Coronary artery (tissue), 2 donors: Measurements from ENCODE around the gene SELENOH.
A peak's percentile ranks its signal among the peaks of the same experiment; 100 is the strongest.

Source experiments
- DNase-seq: peaks from one replicate; pipeline ENCODE4 v3.0.0-alpha.2; 2017; ENCODE audit warnings: low spot score
- H3K27ac ChIP-seq, 2 donors: fragments of 200-600 bp; sonication (generic); one replicate each; pipeline ENCODE4 v1.5.1; 2016 to 2019
- H3K4me3 ChIP-seq: fragments of 200-600 bp; sonication (generic); 2 replicates; pipeline ENCODE4 v1.5.1; 2016; ENCODE audit warnings: mild to moderate bottlenecking, moderate library complexity
- TF ChIP-seq, protein P1 (sequence below): fragments of 200-600 bp; sonication (generic); IDR thresholded peaks from one replicate; pipeline ENCODE4 v1.5.1; 2019; ENCODE audit warnings: antibody characterized with exemption

Gene SELENOH

GRCh38 chr11:57779276-57779675 is 38.0 kb downstream of the SELENOH start:
- TF ChIP-seq, protein P1, sequence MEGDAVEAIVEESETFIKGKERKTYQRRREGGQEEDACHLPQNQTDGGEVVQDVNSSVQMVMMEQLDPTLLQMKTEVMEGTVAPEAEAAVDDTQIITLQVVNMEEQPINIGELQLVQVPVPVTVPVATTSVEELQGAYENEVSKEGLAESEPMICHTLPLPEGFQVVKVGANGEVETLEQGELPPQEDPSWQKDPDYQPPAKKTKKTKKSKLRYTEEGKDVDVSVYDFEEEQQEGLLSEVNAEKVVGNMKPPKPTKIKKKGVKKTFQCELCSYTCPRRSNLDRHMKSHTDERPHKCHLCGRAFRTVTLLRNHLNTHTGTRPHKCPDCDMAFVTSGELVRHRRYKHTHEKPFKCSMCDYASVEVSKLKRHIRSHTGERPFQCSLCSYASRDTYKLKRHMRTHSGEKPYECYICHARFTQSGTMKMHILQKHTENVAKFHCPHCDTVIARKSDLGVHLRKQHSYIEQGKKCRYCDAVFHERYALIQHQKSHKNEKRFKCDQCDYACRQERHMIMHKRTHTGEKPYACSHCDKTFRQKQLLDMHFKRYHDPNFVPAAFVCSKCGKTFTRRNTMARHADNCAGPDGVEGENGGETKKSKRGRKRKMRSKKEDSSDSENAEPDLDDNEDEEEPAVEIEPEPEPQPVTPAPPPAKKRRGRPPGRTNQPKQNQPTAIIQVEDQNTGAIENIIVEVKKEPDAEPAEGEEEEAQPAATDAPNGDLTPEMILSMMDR, result no peak
- peak overlapping the region; percentile 54 for H3K4me3 ChIP-seq
- peak overlapping the region; percentile 83 to 86 for H3K27ac ChIP-seq
- no peak for DNase-seq

DNA sequence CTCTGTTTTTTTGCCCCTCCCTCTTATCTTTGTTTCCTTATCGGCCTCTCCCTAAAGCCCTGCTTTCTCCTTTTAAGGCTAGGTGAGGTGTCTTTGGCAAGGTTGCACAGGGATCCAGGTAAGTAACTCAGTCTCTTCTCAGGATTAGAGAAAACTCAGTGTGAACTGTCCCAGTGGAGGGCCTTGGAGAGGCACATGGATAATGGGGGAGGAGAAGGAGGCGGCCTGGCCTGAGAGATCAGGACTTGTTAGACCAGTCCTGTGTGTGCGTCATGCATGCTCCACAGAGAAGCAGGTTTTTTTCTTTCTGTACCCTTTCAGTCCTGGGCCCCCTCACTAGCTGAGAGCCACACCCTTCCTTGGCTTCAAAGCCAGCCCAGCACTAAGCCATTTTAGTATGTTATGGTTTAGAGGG is 40.2 kb downstream of the SELENOH start:
- TF ChIP-seq, protein P1, result no peak
- H3K4me3 ChIP-seq, result no peak overlapping the region
- DNase-seq, result no peak
- peak overlapping the region; percentile 8 to 53 for H3K27ac ChIP-seq

DNA sequence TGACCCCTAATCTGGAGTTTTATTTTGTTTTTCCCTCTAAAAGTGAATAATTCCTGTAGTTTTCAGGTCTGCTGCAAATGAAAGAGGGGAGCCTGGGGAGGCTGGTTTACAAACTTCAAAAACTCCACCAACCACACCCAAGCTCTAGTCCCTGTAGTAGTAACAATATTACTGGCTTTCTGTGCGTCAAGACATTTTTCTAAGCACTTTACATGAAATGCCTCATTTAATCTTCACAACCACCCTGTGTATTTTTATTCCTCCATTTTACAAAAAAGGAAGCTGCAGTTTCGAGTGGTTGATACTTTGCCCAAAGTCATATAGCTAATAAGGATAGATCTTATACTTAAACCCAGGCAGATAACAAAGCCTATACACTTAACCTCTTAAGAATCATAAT is 43.8 kb downstream of the SELENOH start:
- no peak overlapping the region for H3K27ac ChIP-seq
- no peak for DNase-seq
- TF ChIP-seq, protein P1, result no peak
- no peak overlapping the region for H3K4me3 ChIP-seq

GRCh38 chr11:57786436-57786835 is 45.1 kb downstream of the SELENOH start:
- DNase-seq, result no peak
- TF ChIP-seq, protein P1, result no peak
- Histone ChIP-seq H3K4me3 (no peak overlapping the region), H3K27ac (no peak overlapping the region)

- peak overlapping the region in 1 of 2 donors; percentile 2 for H3K27ac ChIP-seq
- DNase-seq, result no peak
- no peak overlapping the region for H3K4me3 ChIP-seq
- TF ChIP-seq, protein P1, result no peak
Observed at GRCh38 chr11:57787006-57787604, 45.8 kb downstream of the SELENOH start.

DNA sequence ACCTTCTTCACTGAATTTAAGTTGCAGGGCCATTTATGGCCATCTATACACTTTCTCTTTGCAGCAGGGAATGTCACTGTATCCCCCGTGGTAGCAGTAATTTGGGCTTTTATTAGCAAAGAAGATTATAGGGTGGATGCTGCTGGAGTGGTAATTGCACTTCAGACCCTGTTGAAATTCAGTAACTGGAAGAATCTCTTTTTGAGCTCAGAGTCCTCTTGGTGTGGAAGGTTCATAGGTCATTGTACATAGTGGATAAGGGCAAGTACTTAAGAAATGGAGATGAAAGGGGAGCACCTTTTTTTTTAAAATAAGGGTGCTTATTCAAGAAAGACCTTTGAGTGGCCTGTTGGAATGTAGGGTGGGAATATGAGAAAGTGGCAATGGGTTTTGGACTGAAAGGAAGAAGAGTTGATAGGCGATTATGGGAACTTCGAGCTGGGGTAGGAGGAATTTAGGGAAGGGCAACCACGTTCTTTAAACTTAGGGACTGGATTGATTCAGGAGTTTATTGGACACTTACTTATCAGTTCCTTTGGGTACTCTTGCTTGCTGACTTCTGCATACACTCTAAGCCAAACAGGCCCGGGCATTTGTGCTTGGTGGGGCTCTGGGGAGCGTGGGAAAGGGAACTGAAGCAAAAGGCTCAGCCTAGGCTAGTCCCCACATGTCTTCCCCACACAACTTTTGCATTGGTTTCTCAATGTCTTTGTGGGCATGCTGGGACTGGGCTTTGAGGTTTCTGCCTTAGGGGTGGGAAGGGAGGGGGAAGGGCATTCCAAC is 46.8 kb downstream of the SELENOH start:
- H3K27ac ChIP-seq, result peak overlapping the region in 1 of 2 donors; percentile 4
- DNase-seq, result no peak
- H3K4me3 ChIP-seq, result no peak overlapping the region

More for the DNA sequence above, 46.8 kb downstream of the SELENOH start:
- TF ChIP-seq, protein P1, result no peak
